AG09309 (cell line): ENCODE measurements around the gene CBX3.
"Not testable (repeated sequence)": the region's sequence is repeated elsewhere in the genome, so short reads cannot be mapped to it uniquely, and the experiment has no call there.

Experiments
- DNase-seq: peaks from one replicate; pipeline ENCODE4 v3.0.0-alpha.2; 2010; ENCODE audit warnings: low read depth
- H3K4me3 ChIP-seq: 2 replicates; pipeline ENCODE4 v1.5.1; 2011; ENCODE audit warnings: mild to moderate bottlenecking, low read depth, low read length, moderate library complexity; ENCODE audit not compliant: control insufficient read depth
- TF ChIP-seq, protein P1 (sequence below): IDR thresholded peaks from 2 replicates; pipeline ENCODE4 v1.5.1; 2011; ENCODE audit warnings: mild to moderate bottlenecking, low read depth, low read length, inconsistent platforms; ENCODE audit not compliant: insufficient read depth, control insufficient read depth; ENCODE audit errors: missing control alignments

The CBX3 gene

DNA sequence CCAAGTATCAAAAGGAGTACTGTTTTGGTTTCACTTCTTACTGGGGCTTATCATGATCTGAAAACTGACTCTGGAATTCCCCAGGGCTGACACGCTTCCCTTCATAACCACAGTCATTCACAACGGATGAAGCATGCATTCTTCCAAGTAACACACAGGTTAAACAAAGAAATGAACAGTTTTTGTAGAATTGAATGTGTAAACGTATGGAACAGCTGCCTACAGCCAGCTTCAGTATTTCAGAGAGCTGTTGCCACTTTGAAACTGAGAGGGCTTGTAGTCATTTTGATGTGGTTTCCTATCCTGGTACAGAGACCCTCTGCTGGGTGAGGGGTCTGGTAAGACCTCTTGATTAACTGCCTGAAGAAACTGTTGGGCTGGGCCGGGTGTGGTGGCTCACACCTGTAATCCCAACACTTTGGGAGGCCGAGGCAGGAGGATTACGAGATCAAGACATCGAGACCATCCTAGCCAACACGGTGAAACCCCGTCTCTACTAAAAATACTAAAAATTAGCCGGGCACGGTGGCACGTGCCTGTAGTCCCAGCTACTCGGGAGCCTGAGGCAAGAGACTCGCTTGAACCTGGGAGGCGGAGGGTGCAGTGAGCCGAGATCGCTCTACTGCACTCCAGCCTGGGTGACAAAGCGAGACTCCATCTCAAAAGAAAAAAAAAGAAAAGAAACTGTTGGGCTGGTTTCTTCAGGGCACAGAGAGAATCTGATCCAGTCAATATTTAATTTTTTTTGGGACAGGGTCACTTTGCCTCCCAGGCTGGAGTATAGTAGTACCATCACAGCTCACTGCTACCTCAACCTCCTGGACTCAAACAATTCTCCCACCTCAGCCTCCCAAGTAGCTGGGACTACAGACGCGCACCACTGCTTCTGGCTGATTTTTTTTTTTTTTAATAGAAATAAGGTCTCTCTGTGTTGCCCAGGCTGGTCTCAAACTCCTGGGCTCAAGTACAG is 44.8 kb upstream of the CBX3 start:
- H3K4me3 ChIP-seq: no peak overlapping the region
- DNase-seq: peak; percentile 40
- TF ChIP-seq, protein P1, sequence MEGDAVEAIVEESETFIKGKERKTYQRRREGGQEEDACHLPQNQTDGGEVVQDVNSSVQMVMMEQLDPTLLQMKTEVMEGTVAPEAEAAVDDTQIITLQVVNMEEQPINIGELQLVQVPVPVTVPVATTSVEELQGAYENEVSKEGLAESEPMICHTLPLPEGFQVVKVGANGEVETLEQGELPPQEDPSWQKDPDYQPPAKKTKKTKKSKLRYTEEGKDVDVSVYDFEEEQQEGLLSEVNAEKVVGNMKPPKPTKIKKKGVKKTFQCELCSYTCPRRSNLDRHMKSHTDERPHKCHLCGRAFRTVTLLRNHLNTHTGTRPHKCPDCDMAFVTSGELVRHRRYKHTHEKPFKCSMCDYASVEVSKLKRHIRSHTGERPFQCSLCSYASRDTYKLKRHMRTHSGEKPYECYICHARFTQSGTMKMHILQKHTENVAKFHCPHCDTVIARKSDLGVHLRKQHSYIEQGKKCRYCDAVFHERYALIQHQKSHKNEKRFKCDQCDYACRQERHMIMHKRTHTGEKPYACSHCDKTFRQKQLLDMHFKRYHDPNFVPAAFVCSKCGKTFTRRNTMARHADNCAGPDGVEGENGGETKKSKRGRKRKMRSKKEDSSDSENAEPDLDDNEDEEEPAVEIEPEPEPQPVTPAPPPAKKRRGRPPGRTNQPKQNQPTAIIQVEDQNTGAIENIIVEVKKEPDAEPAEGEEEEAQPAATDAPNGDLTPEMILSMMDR: no peak

DNA sequence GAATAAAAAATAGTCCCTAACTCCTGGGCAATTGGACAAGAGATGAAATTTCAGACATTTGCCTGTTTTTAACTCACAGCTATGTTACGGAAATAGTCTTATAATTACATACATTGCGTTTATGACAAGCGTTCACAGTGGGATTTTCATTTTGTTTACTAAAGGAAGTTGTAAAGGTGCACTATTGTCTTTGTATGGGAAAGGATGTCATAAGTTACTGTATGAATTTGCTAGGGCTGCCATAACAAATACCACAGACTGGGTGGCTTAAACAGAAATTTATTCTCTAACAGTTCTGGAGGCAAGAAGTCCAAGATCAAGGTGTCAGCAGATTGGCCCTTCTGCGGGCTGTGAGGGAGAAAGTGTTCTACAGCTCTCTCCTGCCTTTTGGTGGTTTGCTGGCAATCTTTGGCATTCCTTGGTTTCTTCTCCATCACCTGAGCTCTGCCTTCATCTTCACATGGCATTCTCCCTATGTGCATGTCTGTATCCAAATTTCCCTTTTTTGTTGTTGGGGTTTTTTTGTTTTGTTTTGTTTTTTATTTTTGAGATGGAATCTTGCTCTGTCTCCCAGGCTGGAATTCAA is 43.9 kb upstream of the CBX3 start:
- no peak for DNase-seq
- no peak overlapping the region for H3K4me3 ChIP-seq
- TF ChIP-seq, protein P1: no peak

DNA sequence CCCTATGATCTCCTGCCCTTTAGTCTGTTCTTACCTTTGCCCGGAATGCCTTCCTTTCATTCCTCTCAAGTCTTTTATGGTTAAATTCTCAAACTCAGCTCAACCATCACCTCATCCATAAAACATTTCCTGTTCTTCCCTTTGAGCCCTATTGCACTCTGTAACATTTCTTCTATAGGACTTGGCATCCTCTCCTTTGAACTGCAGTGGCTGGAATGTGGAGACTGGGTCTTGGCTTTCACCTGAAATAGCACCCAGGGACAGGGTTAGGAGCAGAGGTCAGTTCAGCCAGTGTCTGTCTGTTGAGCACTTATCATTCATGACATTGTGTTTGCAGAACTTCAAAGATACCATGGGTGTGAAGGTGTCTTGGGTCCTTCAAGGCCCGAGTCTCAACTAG is 42.3 kb upstream of the CBX3 start:
- TF ChIP-seq, protein P1: no peak

DNA sequence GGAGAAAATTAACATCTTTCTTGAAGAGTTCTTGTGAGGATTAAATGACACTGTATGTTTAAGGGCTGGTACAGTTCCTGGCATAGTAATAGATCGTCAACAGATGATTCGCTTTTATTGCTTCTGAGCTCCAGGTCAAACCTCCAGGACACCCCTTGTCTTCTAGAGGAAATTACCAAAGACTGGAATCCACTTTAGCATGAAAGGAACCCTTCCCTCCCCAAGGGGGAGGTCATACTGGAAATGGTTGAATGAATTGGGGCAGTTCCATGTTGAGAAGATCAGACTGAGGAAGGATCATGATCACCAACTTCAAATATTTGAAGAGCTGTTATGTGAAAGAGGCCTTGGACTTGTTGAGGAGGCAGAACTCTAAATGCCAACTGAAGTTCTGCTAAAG is 40.6 kb upstream of the CBX3 start:
- no peak for DNase-seq

More for the DNA sequence above, 42.3 kb upstream of the CBX3 start:
- no peak overlapping the region for H3K4me3 ChIP-seq
- no peak for DNase-seq

DNA sequence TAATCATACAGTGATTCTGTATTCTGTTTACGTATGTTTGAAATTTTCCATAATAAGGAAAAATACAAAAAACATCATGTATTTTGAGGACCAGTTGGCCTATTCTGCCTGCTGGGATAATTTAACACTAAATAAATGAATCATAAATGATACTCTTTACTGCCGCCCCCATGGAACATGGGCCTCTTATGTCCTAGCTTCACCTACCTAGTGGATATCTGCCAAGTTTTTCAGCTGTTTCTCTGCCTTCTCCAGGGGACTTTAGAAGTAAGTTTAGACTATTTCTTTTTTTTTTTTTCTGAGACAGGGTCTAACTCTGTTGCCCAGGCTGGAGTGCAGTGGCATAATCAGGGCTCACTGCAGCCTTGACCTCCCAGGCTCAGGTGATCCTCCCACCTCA is 39.1 kb upstream of the CBX3 start:
- H3K4me3 ChIP-seq: no peak overlapping the region
- no peak for DNase-seq
- TF ChIP-seq, protein P1: no peak

More for the DNA sequence above, 40.6 kb upstream of the CBX3 start:
- TF ChIP-seq, protein P1: no peak
- no peak overlapping the region for H3K4me3 ChIP-seq

DNA sequence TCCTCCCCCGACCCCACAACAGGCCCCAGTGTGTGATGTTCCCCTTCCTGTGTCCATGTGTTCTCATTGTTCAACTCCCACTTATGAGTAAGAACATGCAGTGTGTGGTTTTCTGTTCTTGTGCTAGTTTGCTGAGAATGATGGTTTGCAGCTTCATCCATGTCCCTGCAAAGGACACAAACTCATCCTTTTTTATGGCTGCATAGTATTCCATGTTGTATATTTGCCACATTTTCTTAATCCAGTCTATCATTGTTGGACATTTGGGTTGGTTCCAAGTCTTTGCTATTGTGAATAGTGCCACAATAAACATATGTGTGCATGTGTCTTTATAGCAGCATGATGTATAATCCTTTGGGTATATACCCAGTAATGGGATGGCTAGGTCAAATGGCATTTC is 37.7 kb upstream of the CBX3 start:
- not testable (repeated sequence) for H3K4me3 ChIP-seq, DNase-seq

DNA sequence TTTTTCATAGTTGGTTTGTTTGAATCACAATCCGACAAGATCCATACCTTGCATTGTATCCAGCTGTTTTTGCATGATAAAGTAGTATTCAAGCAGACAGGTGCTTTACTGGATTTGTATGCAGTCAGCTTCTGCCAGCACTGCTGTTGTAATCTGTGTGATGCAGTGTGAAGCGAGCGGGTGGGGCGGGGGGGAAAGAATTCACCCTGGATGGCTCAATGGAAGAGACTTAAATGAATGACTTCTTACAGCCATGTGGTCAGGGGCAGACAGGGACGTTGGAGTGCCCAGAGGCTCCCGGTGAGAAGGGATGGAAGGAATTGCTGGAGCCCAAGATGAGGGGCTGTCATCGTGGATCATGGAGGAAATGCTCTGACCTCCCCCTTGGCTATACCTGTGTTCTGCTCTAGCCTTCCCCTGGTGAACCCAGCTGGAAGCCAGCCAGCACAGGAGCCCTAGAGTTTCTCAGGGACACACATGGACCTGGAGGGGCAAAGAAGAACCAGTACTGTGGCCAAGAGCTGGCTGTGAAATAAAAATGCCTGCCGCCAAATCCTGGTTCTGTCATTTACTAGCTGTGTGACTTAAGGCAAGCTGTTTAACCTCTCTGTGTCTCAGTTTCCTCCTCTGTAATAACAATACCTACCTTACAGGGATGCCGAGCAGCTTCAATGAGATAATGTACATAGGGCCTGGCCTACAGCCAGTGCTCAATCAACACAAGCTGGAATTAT is 35.4 kb upstream of the CBX3 start:
- TF ChIP-seq, protein P1: no peak
- H3K4me3 ChIP-seq: no peak overlapping the region
- DNase-seq: no peak
